Epithelial cell of prostate (primary cell): ENCODE results near the gene LHFPL2.
"Not testable (repeated sequence)": the region's sequence is repeated elsewhere in the genome, so short reads cannot be mapped to it uniquely, and the experiment has no call there.

Experiments
- DNase-seq: peaks from one replicate; pipeline ENCODE4 v3.0.0-alpha.2; 2011; ENCODE audit warnings: low read depth, low spot score
- H3K27ac ChIP-seq: fragments of 450-650 bp; 2 replicates; pipeline ENCODE4 v1.5.1; 2017; ENCODE audit warnings: mild to moderate bottlenecking

LHFPL2 gene

DNA sequence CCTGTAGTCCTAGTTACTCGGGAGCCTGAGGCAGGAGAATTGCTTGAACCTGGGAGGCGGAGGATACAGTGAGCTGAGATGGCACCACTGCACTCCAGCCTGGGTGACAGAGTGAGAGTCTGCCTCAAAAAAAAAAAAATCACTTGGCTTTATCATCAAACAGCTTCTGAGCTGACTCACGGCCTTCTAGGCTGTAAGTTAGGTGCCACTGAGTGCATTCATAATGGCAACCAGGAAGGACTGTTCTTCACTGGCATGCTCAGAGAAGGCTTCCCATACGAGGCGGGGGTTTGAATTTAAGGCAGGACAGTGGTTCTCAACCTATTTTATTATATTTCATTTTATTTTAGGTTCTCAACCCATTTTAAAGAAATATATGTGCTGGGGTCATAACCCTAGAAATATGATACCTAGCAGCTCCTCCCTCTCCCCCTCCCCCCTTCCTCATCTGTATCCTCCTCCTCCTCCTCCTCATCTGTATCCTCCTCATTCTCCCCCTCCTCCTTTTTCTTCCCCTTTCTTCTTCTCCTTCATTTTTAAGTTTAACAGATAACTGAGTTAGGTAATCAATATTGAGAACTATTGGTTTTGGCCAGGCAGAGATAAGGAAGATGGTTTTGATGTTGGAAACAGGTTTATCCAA lies 19.0 kb upstream of the LHFPL2 start:
- H3K27ac ChIP-seq = no peak overlapping the region
- DNase-seq = no peak

DNA sequence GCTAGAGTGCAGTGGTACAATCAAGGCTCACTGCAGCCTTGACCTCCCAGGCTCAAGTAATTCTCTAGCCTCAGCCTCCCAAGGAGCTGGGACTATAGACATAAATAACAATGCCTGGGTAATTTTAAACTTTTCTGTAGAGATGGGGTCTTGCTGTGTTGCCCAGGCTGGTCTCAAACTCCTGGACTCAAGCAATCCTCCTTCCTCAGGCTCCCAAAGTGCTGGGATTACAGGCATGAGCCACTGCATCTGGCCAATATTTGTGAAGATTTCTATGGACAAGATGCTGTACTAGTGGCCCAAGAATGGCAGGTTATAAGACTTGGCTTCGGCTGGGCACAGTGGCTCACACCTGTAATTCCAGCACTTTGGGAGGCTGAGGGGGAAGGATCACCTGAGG lies 18.4 kb upstream of the LHFPL2 start:
- H3K27ac ChIP-seq, DNase-seq: not testable (repeated sequence)

DNA sequence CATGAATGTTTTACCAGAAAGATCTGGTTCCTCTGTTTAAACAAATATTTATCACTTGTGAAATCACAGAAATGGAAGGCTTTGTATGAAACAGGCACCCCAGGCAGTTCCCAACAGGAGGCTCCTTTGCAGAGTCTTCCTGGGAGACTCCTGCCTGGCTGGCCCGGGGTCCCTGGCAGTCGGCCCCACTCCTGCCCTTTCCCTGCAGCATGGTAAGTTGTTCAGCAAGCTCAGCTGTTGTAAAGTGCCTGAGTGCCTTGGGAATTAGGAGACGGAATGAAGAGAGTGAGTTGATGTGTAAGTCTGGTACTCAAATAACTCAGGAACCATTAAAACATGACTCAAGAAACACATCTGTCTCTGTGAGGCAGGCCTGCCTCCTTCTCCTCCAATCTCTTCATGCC lies 17.5 kb upstream of the LHFPL2 start:
- no peak for DNase-seq

DNA sequence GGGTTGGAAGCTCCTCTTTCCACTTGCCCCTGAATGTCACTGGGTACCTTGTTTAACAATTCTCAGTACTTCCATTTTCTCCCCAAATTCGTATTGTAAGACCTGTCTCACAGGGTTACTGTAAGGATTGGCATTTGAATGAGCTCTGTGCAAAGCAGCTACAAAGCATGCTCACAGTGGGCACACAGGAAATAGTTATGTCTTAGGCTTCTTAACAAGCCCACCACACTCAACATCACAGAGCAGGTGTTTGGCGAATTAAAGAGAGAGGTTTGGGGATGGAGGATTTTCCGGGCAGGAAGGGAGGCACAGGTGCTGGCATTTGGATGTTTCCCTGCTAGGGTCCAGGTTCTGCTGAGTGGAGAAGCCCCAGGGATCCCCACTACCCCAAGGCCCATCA lies 17.0 kb upstream of the LHFPL2 start:
- no peak for DNase-seq
- no peak overlapping the region for H3K27ac ChIP-seq

More for the DNA sequence above, 17.5 kb upstream of the LHFPL2 start:
- H3K27ac ChIP-seq = no peak overlapping the region

DNA sequence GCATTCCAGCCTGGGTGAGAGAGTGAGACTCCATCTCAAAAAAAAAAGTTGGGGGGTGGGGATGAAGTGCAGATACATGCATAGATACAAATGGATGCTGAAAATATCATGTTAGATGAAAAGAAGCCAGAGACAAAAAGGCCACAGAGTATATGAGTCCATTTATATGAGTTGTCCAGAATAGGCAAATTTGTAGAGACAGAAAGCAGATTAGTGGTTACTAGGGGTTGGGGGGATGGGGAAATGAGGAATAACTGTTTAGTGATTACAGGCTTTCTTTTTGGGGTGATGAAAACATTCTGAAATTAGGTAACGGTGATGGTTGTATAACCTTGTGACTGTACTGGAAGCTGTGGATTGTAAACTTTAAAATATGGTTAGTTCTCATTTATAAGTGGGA lies 13.8 kb upstream of the LHFPL2 start:
- no peak overlapping the region for H3K27ac ChIP-seq
- DNase-seq = no peak

DNA sequence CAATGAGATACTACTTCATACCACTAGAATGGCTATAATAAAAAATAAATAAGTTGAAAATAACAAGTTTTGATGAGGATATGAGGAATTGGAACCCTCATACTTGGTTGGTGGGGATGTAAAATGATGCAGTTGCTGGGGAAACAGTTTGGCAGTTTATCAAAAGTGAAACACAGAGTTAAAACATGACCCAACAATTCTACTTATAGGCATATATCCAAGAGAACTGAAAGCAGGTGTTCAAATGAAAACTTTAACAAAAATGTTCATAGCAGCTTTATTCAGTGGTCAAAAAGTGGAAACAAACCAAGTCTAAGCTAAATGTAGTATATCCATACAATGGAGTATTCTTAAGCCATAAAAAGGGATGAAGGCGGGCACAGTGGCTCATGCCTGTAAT lies 13.1 kb upstream of the LHFPL2 start:
- DNase-seq = no peak
- no peak overlapping the region for H3K27ac ChIP-seq

DNA sequence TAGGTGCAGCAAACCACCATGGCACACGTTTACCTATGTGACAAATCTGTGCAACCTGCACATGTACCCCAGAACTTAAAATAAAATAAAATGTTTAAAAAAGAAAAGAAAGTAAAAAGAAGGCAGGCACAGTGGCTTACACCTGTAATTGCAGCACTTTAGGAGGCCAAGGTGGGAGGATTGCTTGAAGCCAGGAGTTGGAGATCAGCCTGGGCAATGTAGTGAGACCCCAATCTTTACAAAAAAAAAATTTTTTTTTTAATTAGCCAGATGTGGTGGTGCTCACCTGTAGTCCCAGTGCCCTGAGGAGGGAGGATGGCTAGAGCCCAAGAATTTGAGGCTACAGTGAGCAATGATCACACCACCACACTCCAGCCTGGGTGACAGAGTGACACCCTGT lies 12.5 kb upstream of the LHFPL2 start:
- H3K27ac ChIP-seq = no peak overlapping the region
- no peak for DNase-seq

DNA sequence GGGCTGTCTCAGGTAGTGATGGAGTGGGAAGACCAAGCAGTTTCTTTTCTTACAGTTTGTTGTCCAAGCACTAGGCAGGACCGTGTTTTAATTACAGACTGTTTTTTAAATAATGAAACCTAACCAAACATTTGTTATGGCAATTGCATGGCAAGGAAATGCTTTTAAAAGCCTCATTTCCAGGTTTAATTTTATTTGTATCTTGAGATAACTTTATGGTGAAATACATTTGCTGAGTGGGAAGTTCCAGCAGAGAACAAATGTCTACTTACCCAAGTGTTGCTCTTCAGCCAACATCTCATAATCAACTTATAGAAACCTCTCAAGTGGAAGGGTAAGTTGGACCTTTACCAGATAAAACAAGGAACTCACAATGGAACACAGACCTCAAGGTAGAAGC lies 11.8 kb upstream of the LHFPL2 start:
- DNase-seq = no peak
- no peak overlapping the region for H3K27ac ChIP-seq

DNA sequence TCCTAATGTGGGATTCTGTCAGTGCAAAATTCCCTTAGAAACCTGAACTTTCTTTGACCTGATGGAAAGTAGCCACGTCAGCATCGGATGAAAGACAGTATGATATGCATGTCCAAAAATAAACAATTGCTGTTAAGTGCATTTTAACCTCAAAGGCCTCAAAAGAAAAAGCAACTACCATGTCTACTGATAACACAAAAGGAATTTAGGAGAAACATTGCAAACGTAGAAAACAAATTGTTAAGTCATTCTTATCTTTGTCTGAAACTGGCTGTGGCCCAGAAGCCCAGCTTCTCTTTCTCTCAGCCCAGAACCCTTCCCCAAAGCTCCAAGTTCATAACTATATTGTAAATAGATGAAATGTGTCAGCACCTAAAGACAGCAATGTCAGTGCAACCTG lies 11.1 kb upstream of the LHFPL2 start:
- H3K27ac ChIP-seq = no peak overlapping the region
- no peak for DNase-seq

DNA sequence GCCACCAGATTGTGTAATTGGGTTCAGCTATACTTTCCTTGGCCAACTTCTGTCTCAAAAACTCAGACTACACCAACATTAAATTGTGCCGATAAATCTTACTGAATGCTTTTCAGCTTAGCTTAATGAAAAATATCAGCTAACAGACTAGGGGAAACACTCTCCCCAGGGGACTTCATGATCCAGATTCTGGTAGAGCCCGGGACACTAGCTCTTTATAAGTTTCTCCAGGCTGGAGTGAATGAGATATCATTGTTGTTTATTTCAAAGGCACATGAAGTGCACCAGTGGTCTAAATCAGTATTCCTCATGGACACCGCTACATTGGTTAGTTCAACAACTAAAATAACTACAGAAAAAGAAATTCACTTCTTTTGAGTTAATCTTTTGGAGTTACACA lies 10.5 kb upstream of the LHFPL2 start:
- no peak for DNase-seq
- no peak overlapping the region for H3K27ac ChIP-seq

DNA sequence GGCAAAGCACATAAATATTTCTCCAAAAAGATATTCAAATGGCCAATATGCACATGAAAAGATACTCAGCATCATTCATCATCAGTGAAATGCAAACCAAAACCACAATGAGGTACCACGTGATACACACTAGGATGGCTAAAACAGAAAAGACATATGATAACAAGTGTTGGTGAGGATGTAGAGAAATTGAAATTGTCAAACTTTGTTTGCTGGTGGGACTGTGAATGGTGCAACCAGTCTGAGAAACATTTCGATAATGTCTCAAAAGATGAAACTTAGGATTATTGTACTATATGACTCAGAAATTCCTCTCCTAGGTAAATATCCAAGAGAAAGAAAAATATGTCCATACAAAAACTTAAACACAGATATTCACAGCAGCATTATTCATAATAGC lies 8.6 kb upstream of the LHFPL2 start:
- DNase-seq = no peak
- H3K27ac ChIP-seq = no peak overlapping the region

DNA sequence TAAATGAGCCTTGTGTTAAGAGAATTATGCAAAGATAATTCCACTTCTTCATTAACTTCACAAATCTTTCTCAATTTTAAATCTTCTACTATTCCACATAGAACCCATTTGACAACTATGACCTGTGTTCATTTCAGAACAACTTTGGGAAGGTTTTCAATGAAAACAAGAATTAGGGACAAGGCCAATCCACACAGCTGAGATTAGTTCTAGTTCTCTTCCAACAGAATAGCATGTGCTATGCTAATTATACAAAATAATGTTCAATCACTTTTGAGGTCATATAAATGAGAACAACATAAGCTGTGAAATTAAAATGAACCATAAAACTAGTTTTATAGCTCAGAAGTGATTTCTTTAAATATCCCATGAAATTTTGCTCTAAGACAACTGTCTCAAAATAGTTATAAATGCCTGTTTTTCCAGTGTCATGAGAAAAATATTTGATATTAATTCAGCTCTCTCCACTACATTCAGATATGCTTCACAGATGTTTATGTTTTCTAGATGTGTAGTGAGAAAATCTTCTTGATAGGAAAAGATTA lies 7.2 kb upstream of the LHFPL2 start:
- no peak for DNase-seq
- H3K27ac ChIP-seq = no peak overlapping the region

DNA sequence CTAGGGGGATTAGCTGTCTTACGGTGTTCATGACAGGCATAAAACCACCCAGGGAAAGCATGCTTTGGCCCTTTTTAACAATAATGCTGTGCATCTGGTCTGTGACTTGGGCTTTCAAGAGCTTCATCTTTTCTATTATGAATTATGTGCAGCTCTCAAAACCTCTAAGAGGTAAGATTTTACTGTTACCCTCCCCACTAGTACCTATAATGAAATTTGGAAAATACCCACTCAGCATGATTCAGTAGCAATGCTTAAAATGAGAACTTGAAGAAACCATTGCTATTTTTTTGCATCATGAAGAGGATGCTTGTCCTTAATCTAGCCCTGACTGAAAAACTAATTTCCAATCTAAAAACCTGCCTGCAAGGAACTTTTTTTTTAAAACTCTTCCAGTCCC lies 5.8 kb upstream of the LHFPL2 start:
- no peak for DNase-seq

DNA sequence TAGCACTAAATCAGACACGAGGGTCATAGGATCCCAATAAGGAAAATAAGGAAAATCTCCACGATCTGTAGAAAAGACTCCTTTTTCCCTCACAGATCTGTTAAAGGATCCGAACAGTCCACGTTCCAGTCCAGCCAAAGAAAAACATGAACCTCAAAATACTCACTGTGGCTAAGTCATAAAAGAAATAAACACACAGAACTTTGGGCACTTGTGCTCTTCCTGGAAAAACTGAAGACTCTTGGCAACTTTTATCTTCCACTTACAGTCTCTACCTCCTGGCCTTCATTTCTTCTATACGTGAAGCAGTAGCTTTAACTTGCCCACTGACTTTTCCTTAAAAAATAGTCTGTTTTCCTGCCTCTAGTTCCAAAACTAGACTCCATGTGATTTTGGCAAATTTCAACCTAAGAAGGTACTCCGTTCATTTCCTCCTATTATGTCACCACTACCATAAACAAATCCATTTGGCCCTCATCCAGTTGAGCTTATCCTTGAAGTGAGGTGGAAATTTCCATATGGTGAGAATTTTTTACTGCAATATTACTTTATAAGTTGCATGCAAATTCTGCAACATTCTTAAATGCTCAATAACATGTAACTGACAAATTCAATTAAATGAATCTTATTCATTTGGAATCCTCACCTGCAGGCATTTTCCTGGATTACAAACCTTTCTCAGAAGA lies 5.3 kb upstream of the LHFPL2 start:
- no peak for DNase-seq
- no peak overlapping the region for H3K27ac ChIP-seq

More for the DNA sequence above, 5.8 kb upstream of the LHFPL2 start:
- no peak overlapping the region for H3K27ac ChIP-seq

DNA sequence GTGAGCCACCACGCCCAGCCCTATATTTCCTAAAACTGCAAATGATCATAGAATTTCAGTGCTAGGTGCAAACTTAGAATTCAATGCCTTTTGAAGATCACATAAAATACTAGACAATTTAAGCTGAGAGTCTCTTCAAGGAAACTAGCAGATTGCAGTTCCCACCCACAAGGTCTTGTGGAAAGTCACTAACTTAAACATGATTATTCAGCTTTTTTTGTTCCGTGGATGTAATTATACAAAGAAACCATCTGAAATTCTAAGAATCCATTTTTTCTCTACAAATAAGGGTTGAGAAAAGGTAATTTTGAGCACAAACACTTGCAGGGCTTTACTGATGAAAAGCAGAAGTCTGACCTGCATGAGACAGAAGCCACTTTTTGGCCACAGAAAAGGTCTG lies 4.5 kb upstream of the LHFPL2 start:
- DNase-seq = no peak

DNA sequence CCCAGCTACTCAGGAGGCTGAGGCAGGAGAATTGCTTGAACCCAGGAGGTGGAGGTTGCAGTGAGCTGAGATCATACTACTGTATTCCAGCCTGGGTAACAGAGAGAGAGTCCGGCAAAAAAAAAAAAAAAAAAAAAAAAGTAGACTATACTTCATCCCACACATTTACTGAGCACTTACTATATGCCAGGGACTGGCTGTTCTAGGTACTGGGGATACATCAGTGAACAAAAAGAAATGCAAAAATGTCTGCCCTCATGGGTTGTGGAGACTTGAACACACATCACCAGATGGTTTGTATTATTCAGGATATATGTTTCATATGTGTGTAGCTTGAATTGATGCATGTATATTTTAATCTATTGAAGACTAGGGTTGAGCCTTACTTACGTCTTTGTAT lies 2.9 kb upstream of the LHFPL2 start:
- H3K27ac ChIP-seq = no peak overlapping the region
- no peak for DNase-seq

More for the DNA sequence above, 4.5 kb upstream of the LHFPL2 start:
- H3K27ac ChIP-seq = no peak overlapping the region

DNA sequence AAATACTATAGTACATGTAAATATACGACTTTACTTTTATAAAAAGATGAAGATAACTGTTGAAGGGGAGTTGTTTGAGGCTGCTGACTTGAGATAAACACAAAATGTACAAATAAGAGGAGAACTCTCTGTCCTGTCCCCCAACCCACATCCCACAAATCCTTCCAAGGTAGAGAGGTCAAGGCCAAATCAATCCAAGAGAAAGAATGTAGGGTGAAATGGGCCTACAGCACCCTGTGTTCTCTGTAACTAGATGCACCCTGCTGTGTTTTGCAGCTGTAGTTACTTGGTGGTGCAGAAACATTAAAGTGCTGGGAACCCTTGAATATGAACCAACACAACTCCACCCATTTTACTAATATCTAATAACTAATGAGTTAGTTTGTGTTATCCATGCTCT lies 2.0 kb upstream of the LHFPL2 start:
- no peak for DNase-seq
- no peak overlapping the region for H3K27ac ChIP-seq

DNA sequence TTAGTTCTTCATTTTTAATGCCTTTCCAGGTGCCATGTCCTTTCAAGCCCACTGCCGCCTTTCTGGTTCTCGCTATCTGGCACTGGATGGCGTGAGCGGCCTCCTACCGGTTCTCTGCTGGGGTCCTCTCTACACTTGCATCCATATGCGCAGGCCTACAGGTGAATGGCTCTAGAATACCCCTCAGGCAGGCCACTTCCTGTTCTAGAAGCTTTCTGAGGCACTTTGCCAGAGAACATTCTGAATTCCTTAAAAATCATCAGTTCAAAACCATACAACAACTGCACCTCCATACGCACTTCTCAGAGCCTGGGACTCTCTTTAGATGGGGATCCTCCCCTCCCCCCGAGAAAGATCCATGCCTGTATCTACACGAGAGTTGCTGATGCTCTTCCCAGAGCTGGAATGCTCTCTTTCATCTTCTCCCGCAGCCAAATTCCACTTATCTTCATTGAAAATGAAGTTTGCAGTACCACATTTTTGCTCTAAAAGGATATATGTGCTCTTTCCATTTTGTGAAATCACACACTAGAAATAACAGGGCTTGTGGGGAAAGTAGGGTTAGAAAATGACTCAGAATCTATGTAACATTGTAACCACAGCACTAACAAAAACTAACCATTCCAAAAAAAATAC lies 1.4 kb upstream of the LHFPL2 start:
- no peak overlapping the region for H3K27ac ChIP-seq
- DNase-seq = no peak

DNA sequence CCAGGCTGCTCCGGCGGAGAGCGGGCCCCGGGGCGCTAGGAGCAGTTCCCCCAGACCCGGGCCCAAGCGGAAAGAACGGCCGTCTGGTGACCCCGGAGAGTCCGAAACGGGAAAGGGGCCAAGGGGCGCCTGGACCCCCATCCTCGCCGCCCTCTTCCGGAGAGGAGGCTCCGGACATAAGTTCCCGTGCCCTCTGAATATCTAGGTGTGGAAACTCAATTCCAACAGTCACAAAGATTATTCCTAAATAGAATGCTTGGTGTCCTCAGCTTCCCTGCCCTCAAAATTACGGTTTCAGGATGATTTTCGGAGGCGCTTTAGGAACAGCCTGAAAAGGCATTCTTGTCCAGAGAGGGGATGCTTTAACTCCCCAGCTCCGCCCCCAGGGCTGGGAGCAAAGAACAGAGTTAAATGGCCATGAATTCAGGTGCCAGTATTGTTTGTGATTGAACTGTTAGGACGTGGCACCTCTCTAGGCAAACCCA lies 681 bp upstream of the LHFPL2 start:
- no peak for DNase-seq
- H3K27ac ChIP-seq = peak overlapping the region; percentile 85

DNA sequence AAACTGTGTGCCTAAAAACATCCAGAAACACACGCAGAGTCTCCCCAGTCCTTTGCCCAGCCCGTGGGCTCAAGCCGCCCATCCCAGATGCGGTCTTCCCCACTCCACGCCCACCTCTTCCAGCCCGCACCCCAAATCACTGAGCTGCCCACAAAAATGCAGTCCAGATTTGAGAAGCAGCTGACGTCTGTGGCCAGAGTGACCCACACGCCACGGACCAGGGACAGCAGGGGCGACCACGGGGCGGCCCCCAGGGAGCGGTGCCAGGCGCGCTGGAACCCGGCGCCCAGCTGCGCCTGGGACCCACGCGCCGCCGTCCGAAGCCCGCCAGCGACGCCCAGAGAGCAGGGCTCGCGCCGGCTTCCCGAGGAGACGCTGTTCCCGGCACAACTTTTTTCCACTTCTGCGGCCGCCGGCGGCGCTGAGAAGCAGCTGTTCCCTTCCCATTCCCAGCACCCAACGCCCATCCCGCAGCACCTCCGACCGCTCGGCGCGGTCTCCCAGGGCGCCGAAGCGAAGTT lies 674 bp downstream of the LHFPL2 start:
- DNase-seq = no peak
- H3K27ac ChIP-seq = peak overlapping the region; percentile 85

DNA sequence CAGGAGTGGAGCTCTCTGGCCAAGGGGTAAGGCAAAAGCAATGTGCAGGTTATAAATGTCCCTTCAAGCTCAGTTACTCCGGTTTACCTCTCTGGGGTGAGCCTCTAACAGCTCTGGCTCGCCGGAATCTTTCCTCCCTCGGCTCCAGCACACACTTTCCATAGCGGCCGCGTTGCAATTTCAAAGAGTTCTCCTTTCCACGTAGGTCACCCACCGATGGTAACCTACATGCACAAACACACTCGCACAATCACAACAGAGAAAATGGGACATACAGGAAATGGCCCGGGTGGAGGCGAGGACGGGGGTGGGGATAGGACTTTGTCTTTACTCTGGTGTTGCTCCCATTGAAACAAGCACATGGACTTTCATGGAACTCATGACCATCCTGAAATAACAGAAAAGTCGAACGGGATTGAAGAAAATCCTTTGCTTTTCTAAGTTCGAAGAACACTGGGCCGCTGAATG lies 1.2 kb downstream of the LHFPL2 start:
- no peak for DNase-seq
- peak overlapping the region; percentile 85 for H3K27ac ChIP-seq
